Measurements from ENCODE around the gene TMEM9. TPM values are rescaled to one million over a fixed set of nuclear protein-coding genes. Genes with fewer than 3 reads are reported as not detected.

The TMEM9 gene
- total and polyA plus RNA-seq, 2 of the 8 experiments (the other 6 are each of a cell fraction or from before 2014, with no cell fraction given), result 79.9 to 181 TPM

DNA sequence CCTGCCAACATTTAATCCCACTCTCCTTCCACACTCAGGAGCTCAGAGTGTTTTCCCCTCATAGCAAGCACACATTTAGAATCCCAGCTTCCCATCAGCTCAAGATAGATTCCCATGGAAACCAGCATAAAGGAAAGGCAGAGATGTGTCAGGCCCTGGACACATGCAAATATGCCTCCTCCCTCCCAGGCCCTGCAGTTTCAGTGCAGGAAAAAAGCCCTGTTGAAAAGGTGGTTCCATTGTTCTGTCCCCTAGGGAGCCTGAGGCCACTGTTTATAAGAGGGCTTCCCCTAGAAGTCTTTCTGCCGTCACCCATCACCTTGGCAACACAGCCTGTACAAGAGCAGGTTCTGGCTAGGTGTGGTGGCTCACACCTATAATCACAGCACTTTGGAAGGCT, 45.7 kb downstream of the TMEM9 start:
- no peak overlapping the region for H2BK120ac ChIP-seq (replicated peaks; ENCODE audit: low read depth, low read length)
- H2BK20ac ChIP-seq (ENCODE audit: low read length), result 0 out of 2 replicates have a peak overlapping the region, but pooled peaks have one; percentile 21
- H3K4me3 ChIP-seq (ENCODE audit: extremely low read depth in 1 of 4, insufficient read depth in 2 of 4, low read depth in 3 of 4, low read length in 4 of 4), result no peak overlapping the region
- no peaks in the 10 kb centered on the region for H3K9me3 ChIP-seq (ENCODE audit: insufficient read depth in 2 of 2, low read depth in 1 of 2, low read length in 1 of 2)
- H3K79me1 ChIP-seq (ENCODE audit: low read depth, low read length), result no peaks in the 10 kb centered on the region
- no peaks in the 10 kb centered on the region for H3K79me2 ChIP-seq (ENCODE audit: control insufficient read depth in 1 of 2, insufficient read depth in 2 of 2, low read length in 2 of 2)
- no peak for DNase-seq (ENCODE audit: low read depth in 1 of 2, low spot score in 2 of 2)
- H3K27me3 ChIP-seq (replicated peaks in 1 of 4; ENCODE audit: control insufficient read depth in 3 of 4, extremely low read depth in 1 of 4, insufficient read depth in 3 of 4, low read length in 3 of 4), result peaks cover 0 to 3% (median 2%) of the 10 kb centered on the region in 4 experiments; a peak in 3 of 7 replicates
- H3K4ac ChIP-seq (replicated peaks; ENCODE audit: insufficient read length, low read depth, low read length), result no peak overlapping the region
- no peak overlapping the region for H2BK15ac ChIP-seq (ENCODE audit: low read length)
- H2AK5ac ChIP-seq (ENCODE audit: low read depth, low read length), result no peak overlapping the region
- ChIA-PET CTCF (ENCODE audit: partially characterized antibody) (interaction anchor here (1.0 to 5.9 kb wide), 8 partner anchors 8 to 137 kb away, joined by 3 to 44 read pairs (median 6); no protein-coding TSS in a partner anchor), POLR2A (ENCODE audit: partially characterized antibody) (interaction anchor here (0.6 to 1.0 kb wide), 2 partner anchors 12 to 23 kb away, joined by 3 to 6 read pairs; no protein-coding TSS in a partner anchor)
- no peak overlapping the region for H2AFZ ChIP-seq (ENCODE audit: low read length)
- H3K56ac ChIP-seq (replicated peaks; ENCODE audit: insufficient read length, low read depth, low read length), result no peak overlapping the region
- no peak overlapping the region for H4K8ac ChIP-seq (ENCODE audit: extremely low read depth, insufficient read depth, low read length)
- H3K4me1 ChIP-seq (replicated peaks in 1 of 4; ENCODE audit: control insufficient read depth in 3 of 4, insufficient read depth in 4 of 4, low read length in 3 of 4), result peaks cover 0 to 7% (median 3%) of the 10 kb centered on the region in 4 experiments; a peak in 3 of 7 replicates
- TF ChIP-seq BRCA1 (IDR thresholded peaks at IDR 0.05; ENCODE audit: low read depth, low read length) (no peak), SP1 (IDR thresholded peaks at IDR 0.05; ENCODE audit: low read depth, low read length) (no peak), KDM5A (IDR thresholded peaks at IDR 0.05; ENCODE audit: low read length) (no peak)
- TF ChIP-seq, protein P1, sequence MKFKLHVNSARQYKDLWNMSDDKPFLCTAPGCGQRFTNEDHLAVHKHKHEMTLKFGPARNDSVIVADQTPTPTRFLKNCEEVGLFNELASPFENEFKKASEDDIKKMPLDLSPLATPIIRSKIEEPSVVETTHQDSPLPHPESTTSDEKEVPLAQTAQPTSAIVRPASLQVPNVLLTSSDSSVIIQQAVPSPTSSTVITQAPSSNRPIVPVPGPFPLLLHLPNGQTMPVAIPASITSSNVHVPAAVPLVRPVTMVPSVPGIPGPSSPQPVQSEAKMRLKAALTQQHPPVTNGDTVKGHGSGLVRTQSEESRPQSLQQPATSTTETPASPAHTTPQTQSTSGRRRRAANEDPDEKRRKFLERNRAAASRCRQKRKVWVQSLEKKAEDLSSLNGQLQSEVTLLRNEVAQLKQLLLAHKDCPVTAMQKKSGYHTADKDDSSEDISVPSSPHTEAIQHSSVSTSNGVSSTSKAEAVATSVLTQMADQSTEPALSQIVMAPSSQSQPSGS (IDR thresholded peaks at IDR 0.05; ENCODE audit: low read length), result no peak
- no peak overlapping the region for H4K91ac ChIP-seq (replicated peaks; ENCODE audit: insufficient read length, low read length)
- H3K9ac ChIP-seq (replicated peaks in 1 of 4; ENCODE audit: extremely low read depth in 1 of 4, low read depth in 3 of 4, low read length in 3 of 4), result no peak overlapping the region
- no peak overlapping the region for H3K23ac ChIP-seq (ENCODE audit: insufficient read length)
- H2BK5ac ChIP-seq (ENCODE audit: low read depth, low read length), result no peak overlapping the region
- H3K23me2 ChIP-seq (ENCODE audit: low read depth, low read length), result no peaks in the 10 kb centered on the region
- H3K4me2 ChIP-seq (ENCODE audit: insufficient read depth in 1 of 2, low read depth in 2 of 2, low read length in 2 of 2), result no peak overlapping the region
- H2BK12ac ChIP-seq (ENCODE audit: low read depth, low read length), result no peak overlapping the region
- FAIRE-seq, result no peak
- H3K18ac ChIP-seq (ENCODE audit: extremely low read depth, low read length), result no peak overlapping the region
- H3K14ac ChIP-seq (ENCODE audit: insufficient read length), result no peak overlapping the region
- WGBS, 2 experiments (ENCODE audit: extremely low coverage in 1 of 2, insufficient coverage in 1 of 2, insufficient read length in 1 of 2, insufficient replicate concordance in 2 of 2, low coverage in 1 of 2, low lambda C conversion rate in 2 of 2, missing lambda C conversion rate in 1 of 2), result 47% methylated on average over 1 of the region's 1 CpG; no CpG with 5 or more reads in 1 of the 2 experiments
- H4K5ac ChIP-seq (ENCODE audit: insufficient read length, low read depth, low read length), result no peak overlapping the region
- H3K36me3 ChIP-seq (ENCODE audit: control insufficient read depth in 2 of 4, insufficient read depth in 4 of 4, low read length in 3 of 4), result no peaks in the 10 kb centered on the region
- no peak overlapping the region for H3K27ac ChIP-seq (ENCODE audit: low read depth, low read length)
- H4K20me1 ChIP-seq (replicated peaks in 1 of 2; ENCODE audit: control insufficient read depth in 1 of 2, insufficient read depth in 2 of 2, low read length in 2 of 2), result no peaks in the 10 kb centered on the region
